Left lung (tissue), 10 donors: ENCODE results near the gene PAN2. TPM values are rescaled to one million over a fixed set of nuclear protein-coding genes. Genes with fewer than 3 reads are reported as not detected.

Source experiments
- ATAC-seq: fragments of 200-7000 bp; cut with Tn5 transposase; one replicate; pipeline ENCODE4 v1.9.1; 2020; ENCODE audit warnings: moderate library complexity
- DNase-seq, 4 donors: peaks; one replicate each; pipeline ENCODE4 v3.0.0-alpha.2; 2013 to 2020
- H3K27ac ChIP-seq, 2 donors: fragments of 200-600 bp; sonication (generic) in 1 of 2; one replicate each; pipeline versions ENCODE4 v1.5.0 to v1.8.0; 2020 to 2021
- H3K27me3 ChIP-seq, 2 donors: fragments of 200-600 bp; sonication (generic) in 1 of 2; one replicate each; pipeline versions ENCODE4 v1.5.0 to v1.8.0; 2020 to 2021
- H3K36me3 ChIP-seq, 2 donors: fragments of 200-600 bp; sonication (generic) in 1 of 2; one replicate each; pipeline versions ENCODE4 v1.5.0 to v1.8.0; 2020 to 2021
- H3K4me1 ChIP-seq, 2 donors: fragments of 200-600 bp; one replicate each; pipeline ENCODE4 v1.8.0; 2021
- H3K4me3 ChIP-seq, 2 donors: fragments of 200-600 bp; sonication (generic) in 1 of 2; one replicate each; pipeline versions ENCODE4 v1.5.0 to v1.8.0; 2020 to 2021; ENCODE audit warnings: mild to moderate bottlenecking in 1 of 2
- H3K9me3 ChIP-seq, 2 donors: fragments of 200-600 bp; sonication (generic) in 1 of 2; one replicate each; pipeline versions ENCODE4 v1.5.0 to v1.8.0; 2020 to 2021
- intact Hi-C, 2 donors: fragments of 100-400 bp; cut with DNase I; formaldehyde crosslinking; loops; one replicate each; pipeline versions ENCODE4 v1.11.2 to v1.14.2; 2022
- polyA plus RNA-seq, 6 donors: library from polyadenylated mRNA; unstranded; fragments of 120-200 nt; gene quantifications; one replicate each; pipeline ENCODE4 v1.2.1, GENCODE V29; 2013; ENCODE audit not compliant: insufficient read length in 6 of 6
- total RNA-seq, 2 donors: library from RNA; stranded (reverse); fragmentation: NEBNext Ultra II Directional; extraction: Animal tissue kit (Norgen Biotek cat#: 25700); gene quantifications; one replicate each; pipeline ENCODE4 v1.2.1, GENCODE V29; 2021
- TF ChIP-seq, protein P1 (sequence below), 2 donors: fragments of 200-600 bp; sonication (generic) in 1 of 2; IDR thresholded peaks; one replicate each; pipeline versions ENCODE4 v1.5.0 to v1.8.0; 2021; ENCODE audit warnings: antibody characterized with exemption in 2 of 2
- donor health status: DM: no; HTN: yes; CAD: no.
- donor health status: DM: no; HTN: no; CAD: no.

Gene PAN2
- total and polyA plus RNA-seq, 8 donors: 49.9 to 107 (median 74.8) TPM

GRCh38 chr12:56304872-56305590 is 28.8 kb downstream of the PAN2 start:
- Histone ChIP-seq H3K4me1 (peaks cover 10 to 19% of the 10 kb centered on the region in 2 donors), H3K9me3 (no peaks in the 10 kb centered on the region), H3K27me3 (no peaks in the 10 kb centered on the region), H3K36me3 (peaks cover 0 to 69% of the 10 kb centered on the region in 2 donors), H3K4me3 (no peak overlapping the region), H3K27ac (no peak overlapping the region)
- TF ChIP-seq, protein P1, sequence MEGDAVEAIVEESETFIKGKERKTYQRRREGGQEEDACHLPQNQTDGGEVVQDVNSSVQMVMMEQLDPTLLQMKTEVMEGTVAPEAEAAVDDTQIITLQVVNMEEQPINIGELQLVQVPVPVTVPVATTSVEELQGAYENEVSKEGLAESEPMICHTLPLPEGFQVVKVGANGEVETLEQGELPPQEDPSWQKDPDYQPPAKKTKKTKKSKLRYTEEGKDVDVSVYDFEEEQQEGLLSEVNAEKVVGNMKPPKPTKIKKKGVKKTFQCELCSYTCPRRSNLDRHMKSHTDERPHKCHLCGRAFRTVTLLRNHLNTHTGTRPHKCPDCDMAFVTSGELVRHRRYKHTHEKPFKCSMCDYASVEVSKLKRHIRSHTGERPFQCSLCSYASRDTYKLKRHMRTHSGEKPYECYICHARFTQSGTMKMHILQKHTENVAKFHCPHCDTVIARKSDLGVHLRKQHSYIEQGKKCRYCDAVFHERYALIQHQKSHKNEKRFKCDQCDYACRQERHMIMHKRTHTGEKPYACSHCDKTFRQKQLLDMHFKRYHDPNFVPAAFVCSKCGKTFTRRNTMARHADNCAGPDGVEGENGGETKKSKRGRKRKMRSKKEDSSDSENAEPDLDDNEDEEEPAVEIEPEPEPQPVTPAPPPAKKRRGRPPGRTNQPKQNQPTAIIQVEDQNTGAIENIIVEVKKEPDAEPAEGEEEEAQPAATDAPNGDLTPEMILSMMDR (IDR thresholded peaks at IDR 0.05): no peak
- ATAC-seq: no peak
- no peak for DNase-seq
- intact Hi-C loops: no loop called here

- ATAC-seq (no peak), DNase-seq (no peak)
- H3K4me1 ChIP-seq: peaks cover 12 to 22% of the 10 kb centered on the region in 2 donors
- H3K4me3 ChIP-seq: no peak overlapping the region
- peaks cover 0 to 61% of the 10 kb centered on the region in 2 donors for H3K36me3 ChIP-seq
- intact Hi-C loops: no loop called here
- no peaks in the 10 kb centered on the region for H3K27me3 ChIP-seq
- no peaks in the 10 kb centered on the region for H3K9me3 ChIP-seq
- H3K27ac ChIP-seq: no peak overlapping the region
- TF ChIP-seq, protein P1 (IDR thresholded peaks at IDR 0.05): no peak
Measured at GRCh38 chr12:56304276-56304675, 29.5 kb downstream of the PAN2 start.

- peak overlapping the region; percentile 88 to 93 for H3K4me3 ChIP-seq
- H3K27me3 ChIP-seq: no peaks in the 10 kb centered on the region
- TF ChIP-seq, protein P1 (IDR thresholded peaks at IDR 0.05): no peak
- peak overlapping the region; percentile 93 to 98 for H3K27ac ChIP-seq
- intact Hi-C loops: no loop called here
- DNase-seq (no peak), ATAC-seq (peak; percentile 6)
- H3K4me1 ChIP-seq: peaks cover 29 to 56% of the 10 kb centered on the region in 2 donors
- H3K36me3 ChIP-seq: peaks cover 0 to 38% of the 10 kb centered on the region in 2 donors
- no peaks in the 10 kb centered on the region for H3K9me3 ChIP-seq
Measured at GRCh38 chr12:56300644-56301464, 32.9 kb downstream of the PAN2 start.

DNA sequence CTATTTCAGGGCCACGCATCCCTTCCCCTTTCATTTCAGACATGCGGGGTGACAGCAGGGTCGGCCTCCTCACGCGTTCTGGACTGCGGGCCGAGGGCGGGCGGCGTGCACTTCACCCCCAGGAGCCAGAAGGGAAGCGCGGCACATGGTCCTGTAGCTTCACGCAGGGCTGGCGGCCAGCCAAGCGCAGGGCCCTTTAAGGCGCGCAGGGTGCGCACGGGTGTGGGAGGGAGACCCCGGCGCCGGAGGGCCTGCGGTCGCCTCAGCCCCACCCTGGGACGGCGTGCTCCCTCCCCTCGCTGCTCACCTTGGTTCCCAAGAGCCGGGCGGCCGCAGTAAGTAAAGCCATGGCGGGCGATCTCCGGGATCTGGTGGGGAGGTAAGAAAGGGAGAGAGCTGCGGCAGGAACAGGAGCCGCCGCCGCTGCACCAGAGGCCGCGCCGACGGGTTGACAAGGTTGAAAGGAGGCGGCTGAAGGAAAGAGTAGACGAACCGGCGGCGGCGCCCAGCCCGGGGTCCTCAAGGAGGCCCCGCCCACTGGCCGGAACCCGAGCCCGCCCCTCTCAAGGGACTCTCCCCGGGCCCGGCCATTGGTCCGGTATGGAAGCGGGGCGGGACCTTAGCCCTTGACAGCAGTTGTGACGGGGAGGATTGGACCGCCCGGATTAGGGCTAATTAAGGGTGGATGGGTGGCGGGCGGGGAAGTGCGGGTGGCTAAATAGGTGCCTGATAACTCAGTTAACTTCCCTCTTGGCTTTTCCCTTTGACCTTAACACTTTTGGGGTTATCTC is 33.8 kb downstream of the PAN2 start, which contains the start of gene CS:
Gene CS, minus strand, starts transcription at position 478 of the 791 bp plus-strand sequence. Its CDS starts 129 bp downstream, at position 349.
- Histone ChIP-seq H3K9me3 (no peaks in the 10 kb centered on the region), H3K36me3 (peaks cover 0 to 33% of the 10 kb centered on the region in 2 donors), H3K27ac (peak within 1 kb of the TSS; percentile 93 to 98), H3K4me1 (peaks cover 29 to 57% of the 10 kb centered on the region in 2 donors), H3K27me3 (no peaks in the 10 kb centered on the region), H3K4me3 (peak within 1 kb of the TSS; percentile 88 to 93)
- DNase-seq (peak; percentile 95 to 99 (median 98)), ATAC-seq (peak; percentile 99)
- intact Hi-C loops: no loop called here
- TF ChIP-seq, protein P1 (IDR thresholded peaks at IDR 0.05): no peak
